ENCODE data around the gene ZFHX3.

- no peak for TF ChIP-seq CTCF (IDR thresholded peaks at IDR 0.05 in 2 of 3, conservative IDR thresholded peaks at IDR 0.05 in 1 of 3; ENCODE audit: control insufficient read depth in 2 of 3, extremely low read depth in 1 of 3, insufficient read depth in 1 of 3, low read depth in 3 of 3, low read length in 3 of 3)
- TF ChIP-seq ZBTB4 (CRISPR knock-in tag; IDR thresholded peaks at IDR 0.05) = no peak
- TF ChIP-seq NFYB (IDR thresholded peaks at IDR 0.05; ENCODE audit: insufficient read depth, low read depth, low read length) = no peak
- no peak for TF ChIP-seq TCF12 (IDR thresholded peaks at IDR 0.05; ENCODE audit: low read depth, low read length)
- TF ChIP-seq PML (IDR thresholded peaks at IDR 0.05; ENCODE audit: low read length) = no peak
- no peak for TF ChIP-seq TARDBP (IDR thresholded peaks at IDR 0.05; ENCODE audit: borderline replicate concordance)
Measured at GRCh38 chr16:72766506-72766905, 281.4 kb downstream of the ZFHX3 start.
